GM21360 (cell line): ENCODE measurements around the gene MCHR1.

Source experiments
- ATAC-seq: cut with Tn5 transposase; IDR thresholded peaks from one replicate; pipeline ENCODE4 v1.9.1; 2021; ENCODE audit warnings: mild to moderate bottlenecking, moderate library complexity; ENCODE audit not compliant: unreplicated experiment

MCHR1 gene

GRCh38 chr22:40720538-40721256, 41.4 kb downstream of the MCHR1 start:
- no peak for ATAC-seq

GRCh38 chr22:40721266-40721665, 42.0 kb downstream of the MCHR1 start:
- no peak for ATAC-seq

- ATAC-seq: no peak
Observed at GRCh38 chr22:40723396-40723933, 44.2 kb downstream of the MCHR1 start.

GRCh38 chr22:40726514-40726913, 47.2 kb downstream of the MCHR1 start:
- no peak for ATAC-seq

GRCh38 chr22:40727070-40727963, 48.0 kb downstream of the MCHR1 start:
- ATAC-seq: no peak

- no peak for ATAC-seq
Observed at GRCh38 chr22:40727964-40728615, 48.8 kb downstream of the MCHR1 start.

- no peak for ATAC-seq
Observed at GRCh38 chr22:40728731-40729189, 49.5 kb downstream of the MCHR1 start.

DNA sequence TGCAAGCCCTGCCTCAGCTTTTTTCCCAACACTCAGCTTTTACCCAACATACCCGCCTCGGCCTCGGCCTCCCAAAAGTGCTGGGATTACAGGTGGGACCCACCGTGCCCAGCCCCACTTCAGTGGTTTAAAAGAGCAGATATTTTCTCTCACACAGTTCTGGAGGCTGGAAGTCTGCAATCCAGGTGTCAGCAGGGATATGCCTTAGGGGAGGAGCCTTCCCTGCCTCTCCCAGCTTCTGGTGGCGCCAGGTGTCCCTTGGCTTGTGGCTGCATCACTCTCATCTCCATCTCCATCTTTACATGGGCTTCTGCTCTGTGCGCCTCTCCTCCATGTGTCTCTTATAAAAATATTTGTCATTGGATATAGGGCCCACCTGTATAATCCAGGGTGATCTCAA, 50.0 kb downstream of the MCHR1 start:
- no peak for ATAC-seq
